Activated CD4-positive, alpha-beta T cell treated with anti-CD3 and anti-CD28 coated beads for 36 hours (primary cell): ENCODE results near the gene ATG4D. TPM values are rescaled to one million over a fixed set of nuclear protein-coding genes. Genes with fewer than 3 reads are reported as not detected.
A peak's percentile ranks its signal among the peaks of the same experiment; 100 is the strongest.
"Not testable (repeated sequence)": the region's sequence is repeated elsewhere in the genome, so short reads cannot be mapped to it uniquely, and the experiment has no call there.

Experiments used
- ATAC-seq: fragments of 200-7000 bp; cut with Tn5 transposase; one replicate; pipeline ENCODE4 v1.10.0; 2021; ENCODE audit warnings: mild to moderate bottlenecking, moderate library complexity
- CTCF ChIA-PET: fragments of 350-600 bp; sonication (Branson Sonifier 250); formaldehyde crosslinking; loops from one replicate; lab custom pipeline; 2021; ENCODE audit warnings: antibody characterized with exemption; lab: Charles Lee
- POLR2A ChIA-PET: fragments of 350-600 bp; sonication (Branson Sonifier 250); formaldehyde crosslinking; loops from one replicate; lab custom pipeline; 2021; ENCODE audit warnings: antibody characterized with exemption, inconsistent platforms; lab: Charles Lee
- DNase-seq: peaks from one replicate; pipeline ENCODE4 v3.0.0-alpha.2; 2020
- H3K27ac Mint-ChIP-seq: one replicate; pipeline ENCODE4 v1.8.0; 2021; ENCODE audit warnings: mixed read lengths
- H3K27me3 Mint-ChIP-seq: one replicate; pipeline ENCODE4 v1.8.0; 2021; ENCODE audit warnings: mixed read lengths
- H3K36me3 Mint-ChIP-seq: one replicate; pipeline ENCODE4 v1.8.0; 2021; ENCODE audit warnings: low read depth, mixed read lengths
- H3K4me1 Mint-ChIP-seq: one replicate; pipeline ENCODE4 v1.8.0; 2021; ENCODE audit warnings: mixed read lengths
- H3K4me3 Mint-ChIP-seq: one replicate; pipeline ENCODE4 v1.8.0; 2021; ENCODE audit warnings: mild to moderate bottlenecking, moderate library complexity, mixed read lengths
- H3K9me3 Mint-ChIP-seq: one replicate; pipeline ENCODE4 v1.8.0; 2021; ENCODE audit warnings: low read depth, mixed read lengths
- intact Hi-C, 2 experiments: fragments of 100-400 bp; cut with DNase I in 1 of 2; cut with micrococcal nuclease in 1 of 2; formaldehyde crosslinking; loops; one replicate each; pipeline versions ENCODE4 v1.14.2 to v1.15.1; 2022 to 2024; cut with DNase I, micrococcal nuclease
- total RNA-seq, 2 experiments: library from RNA; stranded (reverse); gene quantifications; one replicate each; pipeline ENCODE4 v1.2.3, GENCODE V29; 2021

ATG4D gene
- total RNA-seq, 2 experiments from 2014 or later, result 18.9 to 19.3 TPM

- intact Hi-C loops, result loop anchor here (1.0 to 5.0 kb wide), 6 partner anchors 12 to 527 kb away; partner anchors contain the start of genes MRPL4 (in 1 of the 2) and RAVER1 (in 1 of the 2)
- Mint-ChIP-seq H3K4me3 (peak overlapping the region; percentile 98), H3K36me3 (peaks cover 45% of the 10 kb centered on the region), H3K27me3 (no peaks in the 10 kb centered on the region), H3K27ac (peak overlapping the region; percentile 91), H3K9me3 (no peaks in the 10 kb centered on the region), H3K4me1 (peaks cover 31% of the 10 kb centered on the region)
- ATAC-seq, result no peak
- ChIA-PET POLR2A (interaction anchor here (0.5 to 1.0 kb wide), 3 partner anchors 13 to 660 kb away, joined by 3 to 4 read pairs (median 3); no protein-coding TSS in a partner anchor), CTCF (interaction anchor here (0.5 to 2.2 kb wide), 4 partner anchors 12 to 630 kb away, joined by 3 to 10 read pairs (median 3); no protein-coding TSS in a partner anchor)
- DNase-seq, result peak; percentile 77
These were observed 21.4 kb downstream of the ATG4D start for GRCh38 chr19:10565028-10565566.

- ATAC-seq, result peak; percentile 39
- ChIA-PET POLR2A (interaction anchor here (0.5 to 1.0 kb wide), 6 partner anchors 13 to 659 kb away, joined by 3 to 4 read pairs (median 3); no protein-coding TSS in a partner anchor), CTCF (interaction anchor here (0.5 to 2.2 kb wide), 12 partner anchors 10 to 630 kb away, joined by 3 to 10 read pairs (median 3); partner anchors contain the start of gene TMED1)
These were observed 22.1 kb downstream of the ATG4D start, which contains the start of gene KRI1 for GRCh38 chr19:10565567-10566407. TSS of gene KRI1 (minus strand) at chr19:10566010. CDS start at chr19:10565999, 11 bp downstream.

GRCh38 chr19:10566408-10566657 is 22.6 kb downstream of the ATG4D start:
- Mint-ChIP-seq H3K27me3 (no peaks in the 10 kb centered on the region), H3K36me3 (peaks cover 34% of the 10 kb centered on the region), H3K9me3 (no peaks in the 10 kb centered on the region), H3K27ac (peak overlapping the region; percentile 94), H3K4me3 (peak overlapping the region; percentile 98), H3K4me1 (peaks cover 34% of the 10 kb centered on the region)
- ATAC-seq, result no peak
- CTCF ChIA-PET, result interaction anchor here (0.5 to 2.2 kb wide), 11 partner anchors 10 to 446 kb away, joined by 3 to 10 read pairs (median 3); partner anchors contain the start of gene TMED1
- DNase-seq, result no peak
- intact Hi-C loops, result loop anchor here (1.0 to 5.0 kb wide), 17 partner anchors 23 to 526 kb away; partner anchors contain the start of genes ATG4D (in 2 of the 2), CDC37 (in 1 of the 2), ICAM5 (in 1 of the 2) and MRPL4 (in 1 of the 2)
- POLR2A ChIA-PET, result interaction anchor here (0.6 to 1.0 kb wide), 2 partner anchors 14 to 86 kb away, joined by 3 read pairs; no protein-coding TSS in a partner anchor

More at GRCh38 chr19:10565567-10566407, 22.1 kb downstream of the ATG4D start, which contains the start of gene KRI1:
- Mint-ChIP-seq H3K27ac (peak within 1 kb of the TSS; percentile 94), H3K27me3 (no peaks in the 10 kb centered on the region), H3K36me3 (peaks cover 38% of the 10 kb centered on the region), H3K4me3 (peak within 1 kb of the TSS; percentile 98), H3K9me3 (no peaks in the 10 kb centered on the region), H3K4me1 (peaks cover 34% of the 10 kb centered on the region)
- peak; percentile 100 for DNase-seq
- intact Hi-C loops, result loop anchor here (1.0 to 5.0 kb wide), 18 partner anchors 12 to 527 kb away; partner anchors contain the start of genes ATG4D (in 2 of the 2), CDC37 (in 1 of the 2), ICAM5 (in 1 of the 2) and MRPL4 (in 1 of the 2)

- POLR2A ChIA-PET, result interaction anchor here (0.6 kb wide), 3 partner anchors 86 to 262 kb away, joined by 3 to 4 read pairs (median 4); no protein-coding TSS in a partner anchor
- intact Hi-C loops, result loop anchor here (1.0 to 5.0 kb wide), 17 partner anchors 24 to 525 kb away; partner anchors contain the start of genes ATG4D (in 2 of the 2), CDC37 (in 1 of the 2), ICAM5 (in 1 of the 2) and MRPL4 (in 1 of the 2)
- DNase-seq (peak; percentile 83), ATAC-seq (peak; percentile 17)
- Mint-ChIP-seq H3K9me3 (no peaks in the 10 kb centered on the region), H3K4me1 (peaks cover 34% of the 10 kb centered on the region), H3K27ac (peak overlapping the region; percentile 94), H3K36me3 (peaks cover 29% of the 10 kb centered on the region), H3K4me3 (peak overlapping the region; percentile 98), H3K27me3 (no peaks in the 10 kb centered on the region)
- CTCF ChIA-PET, result interaction anchor here (0.7 to 2.2 kb wide), 15 partner anchors 11 to 306 kb away, joined by 3 to 10 read pairs (median 3); partner anchors contain the start of genes S1PR5 and TMED1
These were observed 23.1 kb downstream of the ATG4D start for GRCh38 chr19:10566658-10567410.

- Mint-ChIP-seq H3K4me3 (peak overlapping the region; percentile 98), H3K9me3 (no peaks in the 10 kb centered on the region), H3K27ac (peak overlapping the region; percentile 94), H3K4me1 (peaks cover 37% of the 10 kb centered on the region), H3K36me3 (peaks cover 26% of the 10 kb centered on the region), H3K27me3 (no peaks in the 10 kb centered on the region)
- no peak for DNase-seq
- CTCF ChIA-PET, result interaction anchor here (0.5 to 1.3 kb wide), 13 partner anchors 12 to 268 kb away, joined by 3 to 6 read pairs (median 3); partner anchors contain the start of genes S1PR5 and TMED1
- POLR2A ChIA-PET, result interaction anchor here (0.6 kb wide), 2 partner anchors 144 to 261 kb away, joined by 4 read pairs; no protein-coding TSS in a partner anchor
- intact Hi-C loops, result loop anchor here (1.0 to 5.0 kb wide), 16 partner anchors 25 to 525 kb away; partner anchors contain the start of genes RAVER1 (in 2 of the 2), SMARCA4 (in 2 of the 2), ATG4D (in 1 of the 2) and CDC37 (in 1 of the 2)
- no peak for ATAC-seq
These were observed 24.0 kb downstream of the ATG4D start for GRCh38 chr19:10567656-10568055.

- no peaks in the 10 kb centered on the region for H3K27me3 Mint-ChIP-seq
- ChIA-PET POLR2A (interaction anchor here (0.7 kb wide), 1 partner anchor 84 kb away, joined by 3 read pairs; no protein-coding TSS in a partner anchor), CTCF (interaction anchor here (0.5 to 1.3 kb wide), 10 partner anchors 13 to 268 kb away, joined by 3 to 6 read pairs (median 4); partner anchors contain the start of genes S1PR5 and TMED1)
- H3K9me3 Mint-ChIP-seq, result no peaks in the 10 kb centered on the region
- intact Hi-C loops, result loop anchor here (1.0 to 5.0 kb wide), 11 partner anchors 65 to 524 kb away; partner anchors contain the start of genes RAVER1 (in 2 of the 2), SMARCA4 (in 2 of the 2), DNMT1 (in 1 of the 2) and ILF3 (in 1 of the 2)
- peaks cover 37% of the 10 kb centered on the region for H3K4me1 Mint-ChIP-seq
- peak overlapping the region; percentile 94 for H3K27ac Mint-ChIP-seq
- DNase-seq, result peak; percentile 87
- H3K36me3 Mint-ChIP-seq, result peaks cover 25% of the 10 kb centered on the region
- peak overlapping the region; percentile 98 for H3K4me3 Mint-ChIP-seq
- peak; percentile 21 for ATAC-seq
These were observed 24.5 kb downstream of the ATG4D start for GRCh38 chr19:10568062-10568825.

GRCh38 chr19:10568826-10569651 is 25.3 kb downstream of the ATG4D start, which contains the start of gene CDKN2D:
TSS of gene CDKN2D (minus strand) at chr19:10568979. CDS start at chr19:10568653, 326 bp downstream.
- Mint-ChIP-seq H3K27me3 (no peaks in the 10 kb centered on the region), H3K9me3 (no peaks in the 10 kb centered on the region), H3K27ac (peak within 1 kb of the TSS; percentile 96), H3K4me3 (peak within 1 kb of the TSS; percentile 98), H3K36me3 (peaks cover 20% of the 10 kb centered on the region), H3K4me1 (peaks cover 34% of the 10 kb centered on the region)
- DNase-seq (peak; percentile 100), ATAC-seq (peak; percentile 75)
- ChIA-PET POLR2A (interaction anchor here (0.5 to 1.3 kb wide), 6 partner anchors 15 to 609 kb away, joined by 3 to 7 read pairs (median 5); no protein-coding TSS in a partner anchor), CTCF (interaction anchor here (0.6 to 4.6 kb wide), 8 partner anchors 12 to 130 kb away, joined by 3 to 23 read pairs (median 6); no protein-coding TSS in a partner anchor)
- intact Hi-C loops, result loop anchor here (1.0 to 5.0 kb wide), 18 partner anchors 33 to 523 kb away; partner anchors contain the start of genes ILF3 (in 2 of the 2), RAVER1 (in 2 of the 2), SMARCA4 (in 2 of the 2) and CARM1 (in 1 of the 2)

- H3K36me3 Mint-ChIP-seq, H3K27ac Mint-ChIP-seq, DNase-seq, POLR2A ChIA-PET, H3K27me3 Mint-ChIP-seq, H3K9me3 Mint-ChIP-seq, H3K4me3 Mint-ChIP-seq, intact Hi-C loops, ATAC-seq: not testable (repeated sequence)
- H3K4me1 Mint-ChIP-seq, result peaks cover 12% of the 10 kb centered on the region
- CTCF ChIA-PET, result interaction anchor here (0.6 to 3.3 kb wide), 4 partner anchors 67 to 274 kb away, joined by 3 to 20 read pairs (median 3); partner anchors contain the start of gene QTRT1
These were observed 30.1 kb downstream of the ATG4D start for GRCh38 chr19:10573793-10574192.
